Lower lobe of right lung (tissue), 2 donors: ENCODE data around the gene CELF2. TPM values are rescaled to one million over a fixed set of nuclear protein-coding genes. Genes with fewer than 3 reads are reported as not detected.
A peak's percentile ranks its signal among the peaks of the same experiment; 100 is the strongest.

Source experiments
- ATAC-seq, 2 donors: fragments of 200-7000 bp; cut with Tn5 transposase; one replicate each; pipeline ENCODE4 v1.9.1; 2020 to 2022; ENCODE audit warnings: mild to moderate bottlenecking in 2 of 2, moderate library complexity in 2 of 2
- DNase-seq: peaks from one replicate; pipeline ENCODE4 v3.0.0-alpha.2; 2020
- H3K27ac ChIP-seq: fragments of 200-600 bp; one replicate; pipeline ENCODE4 v1.8.0; 2022
- H3K27me3 ChIP-seq: fragments of 200-600 bp; one replicate; pipeline ENCODE4 v1.8.0; 2022; ENCODE audit warnings: low read depth
- H3K36me3 ChIP-seq: fragments of 200-600 bp; one replicate; pipeline ENCODE4 v1.8.0; 2022; ENCODE audit warnings: mild to moderate bottlenecking
- H3K4me1 ChIP-seq: fragments of 200-600 bp; one replicate; pipeline ENCODE4 v1.8.0; 2022
- H3K4me3 ChIP-seq: fragments of 200-600 bp; one replicate; pipeline ENCODE4 v1.8.0; 2022; ENCODE audit warnings: mild to moderate bottlenecking
- H3K9me3 ChIP-seq: fragments of 200-600 bp; one replicate; pipeline ENCODE4 v1.8.0; 2022
- intact Hi-C: fragments of 100-400 bp; cut with DNase I; formaldehyde crosslinking; loops from one replicate; pipeline ENCODE4 v1.11.0; 2022
- total RNA-seq: library from RNA; stranded (reverse); fragmentation: NEBNext Ultra II Directional; extraction: Animal tissue kit (Norgen Biotek cat#: 25700); gene quantifications from one replicate; pipeline ENCODE4 v1.2.1, GENCODE V29; 2021
- TF ChIP-seq, protein P1 (sequence below): fragments of 200-600 bp; IDR thresholded peaks from one replicate; pipeline ENCODE4 v1.8.0; 2022; ENCODE audit warnings: antibody characterized with exemption, mild to moderate bottlenecking
- donor health status: DM: no; HTN: yes; CAD: no; lungs with severe emphysema.

CELF2 gene
- total RNA-seq, 1 donor from 2014 or later = 106 TPM

DNA sequence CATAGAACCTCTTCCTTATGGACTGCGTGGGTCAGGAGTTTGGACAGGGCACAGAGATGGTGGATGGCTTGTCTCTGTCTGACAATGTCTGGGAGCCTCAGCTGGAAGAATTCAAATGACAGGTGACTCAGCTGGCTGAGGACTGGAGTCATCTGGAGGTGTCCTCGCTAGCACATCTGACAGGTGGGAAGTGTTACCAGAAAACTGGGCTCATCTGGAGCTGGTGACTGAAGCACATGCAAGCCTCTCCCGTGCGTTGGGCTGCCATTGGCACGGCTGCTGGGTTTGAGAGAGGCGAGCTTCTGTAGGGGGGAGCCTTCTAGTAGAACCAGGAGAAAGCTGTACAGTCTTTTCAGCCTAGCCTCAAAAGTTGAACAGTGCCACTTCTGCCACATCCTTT is 71.0 kb downstream of the CELF2 start:
- Histone ChIP-seq H3K4me3 (no peak overlapping the region), H3K27me3 (no peaks in the 10 kb centered on the region), H3K4me1 (peaks cover 9% of the 10 kb centered on the region), H3K27ac (no peak overlapping the region), H3K36me3 (no peaks in the 10 kb centered on the region), H3K9me3 (no peaks in the 10 kb centered on the region)
- DNase-seq (no peak), ATAC-seq (no peak)
- intact Hi-C loops = no loop called here
- TF ChIP-seq, protein P1, sequence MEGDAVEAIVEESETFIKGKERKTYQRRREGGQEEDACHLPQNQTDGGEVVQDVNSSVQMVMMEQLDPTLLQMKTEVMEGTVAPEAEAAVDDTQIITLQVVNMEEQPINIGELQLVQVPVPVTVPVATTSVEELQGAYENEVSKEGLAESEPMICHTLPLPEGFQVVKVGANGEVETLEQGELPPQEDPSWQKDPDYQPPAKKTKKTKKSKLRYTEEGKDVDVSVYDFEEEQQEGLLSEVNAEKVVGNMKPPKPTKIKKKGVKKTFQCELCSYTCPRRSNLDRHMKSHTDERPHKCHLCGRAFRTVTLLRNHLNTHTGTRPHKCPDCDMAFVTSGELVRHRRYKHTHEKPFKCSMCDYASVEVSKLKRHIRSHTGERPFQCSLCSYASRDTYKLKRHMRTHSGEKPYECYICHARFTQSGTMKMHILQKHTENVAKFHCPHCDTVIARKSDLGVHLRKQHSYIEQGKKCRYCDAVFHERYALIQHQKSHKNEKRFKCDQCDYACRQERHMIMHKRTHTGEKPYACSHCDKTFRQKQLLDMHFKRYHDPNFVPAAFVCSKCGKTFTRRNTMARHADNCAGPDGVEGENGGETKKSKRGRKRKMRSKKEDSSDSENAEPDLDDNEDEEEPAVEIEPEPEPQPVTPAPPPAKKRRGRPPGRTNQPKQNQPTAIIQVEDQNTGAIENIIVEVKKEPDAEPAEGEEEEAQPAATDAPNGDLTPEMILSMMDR = no peak

DNA sequence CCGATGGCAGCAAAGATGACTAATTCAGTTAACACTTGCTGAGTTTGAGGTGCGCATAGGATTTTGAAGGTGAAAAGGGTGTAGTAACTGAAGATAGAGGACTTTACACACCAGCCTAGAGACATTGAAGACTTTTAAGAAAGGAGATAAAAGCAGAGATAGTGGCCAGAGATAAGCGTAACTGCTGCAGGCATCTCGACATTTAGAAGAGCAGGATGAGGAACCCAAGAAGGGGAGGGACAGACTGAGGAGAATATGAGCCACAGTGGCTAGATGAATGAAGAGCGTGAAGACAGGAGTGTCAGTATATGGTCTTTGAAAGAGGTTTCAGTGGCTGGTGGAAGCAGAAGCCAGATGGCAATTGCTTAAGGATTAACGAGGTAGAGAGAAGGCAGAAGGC is 71.6 kb downstream of the CELF2 start:
- TF ChIP-seq, protein P1 = no peak
- intact Hi-C loops = no loop called here

DNA sequence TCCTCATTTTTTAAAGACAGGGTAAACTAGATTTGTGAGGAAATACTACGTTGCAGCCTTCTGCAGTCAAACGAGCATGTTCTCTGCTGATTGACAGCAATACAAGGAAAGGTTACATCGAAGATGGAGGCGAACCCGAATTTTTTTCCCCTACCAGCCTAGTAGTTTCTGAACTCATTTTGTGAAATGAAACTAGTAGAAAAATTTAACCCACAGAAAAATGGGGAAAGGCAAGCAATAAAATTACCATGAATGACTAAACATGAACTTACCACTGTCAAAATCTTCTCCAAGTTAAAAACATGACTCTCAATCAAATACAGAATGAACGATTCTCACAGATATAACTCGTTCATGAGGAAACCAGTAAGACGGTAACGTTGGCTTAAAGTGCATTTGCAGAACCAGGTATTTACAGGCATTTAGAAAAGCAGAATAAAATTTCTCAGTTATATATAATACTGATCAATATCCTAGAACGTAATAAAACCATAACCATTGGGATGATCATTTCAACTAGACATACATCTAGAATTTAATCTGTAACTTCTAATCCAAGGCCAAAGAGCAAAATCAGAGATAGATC is 73.9 kb downstream of the CELF2 start:
- Histone ChIP-seq H3K4me3 (no peak overlapping the region), H3K36me3 (no peaks in the 10 kb centered on the region), H3K27ac (no peak overlapping the region), H3K9me3 (no peaks in the 10 kb centered on the region), H3K27me3 (no peaks in the 10 kb centered on the region), H3K4me1 (peaks cover 10% of the 10 kb centered on the region)
- no peak for DNase-seq
- intact Hi-C loops = no loop called here
- TF ChIP-seq, protein P1 = no peak
- no peak for ATAC-seq

More for the DNA sequence above, 71.6 kb downstream of the CELF2 start:
- no peaks in the 10 kb centered on the region for H3K36me3 ChIP-seq
- ATAC-seq (no peak), DNase-seq (no peak)
- no peak overlapping the region for H3K27ac ChIP-seq
- no peaks in the 10 kb centered on the region for H3K27me3 ChIP-seq
- no peak overlapping the region for H3K4me3 ChIP-seq
- peaks cover 9% of the 10 kb centered on the region for H3K4me1 ChIP-seq
- no peaks in the 10 kb centered on the region for H3K9me3 ChIP-seq

DNA sequence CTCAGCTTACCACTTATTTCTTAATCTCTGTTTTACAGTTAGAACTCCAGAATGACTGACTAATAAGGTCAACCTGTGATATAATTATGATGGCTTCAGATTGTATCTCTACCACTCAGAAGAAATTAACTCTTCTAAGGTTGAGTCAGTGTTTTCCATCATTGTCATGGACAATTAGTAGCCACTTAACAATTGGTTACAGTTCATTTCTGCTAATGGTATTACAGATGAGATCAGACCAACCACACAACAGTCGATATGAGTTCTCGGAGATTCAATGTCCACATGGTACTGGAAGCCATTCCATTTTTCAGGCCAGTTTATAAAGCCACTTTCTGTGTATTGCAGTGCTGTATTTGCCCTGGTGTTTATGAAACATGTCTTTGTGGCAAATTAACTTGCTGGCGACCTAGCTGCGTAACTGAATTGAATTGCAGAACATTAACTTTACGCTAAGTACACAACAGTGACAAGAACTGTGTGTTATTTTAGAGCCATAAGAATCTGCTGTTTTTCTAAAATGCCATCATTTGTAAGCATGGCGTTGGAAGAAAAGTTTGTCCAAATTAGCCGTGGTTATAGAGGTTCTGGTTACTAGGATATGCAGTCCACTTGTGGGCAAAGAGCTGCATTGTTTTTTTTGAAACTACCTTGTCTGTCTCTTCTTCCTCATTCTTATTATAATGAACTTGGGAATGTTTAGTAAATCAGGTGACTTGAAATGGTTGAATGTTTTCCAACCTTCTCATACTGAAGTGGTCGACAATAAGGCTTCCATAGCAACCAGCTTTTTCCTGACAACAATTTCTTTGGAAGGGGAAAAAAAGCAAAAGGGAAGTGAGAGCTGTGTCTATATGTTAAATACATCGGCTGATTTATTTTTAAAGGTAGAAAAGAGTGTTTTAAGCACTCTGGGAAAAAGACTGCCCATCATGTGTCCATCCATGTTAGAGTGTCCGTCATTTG is 76.4 kb downstream of the CELF2 start:
- H3K4me1 ChIP-seq = peaks cover 10% of the 10 kb centered on the region
- no peak overlapping the region for H3K27ac ChIP-seq
- H3K27me3 ChIP-seq = no peaks in the 10 kb centered on the region
- no peaks in the 10 kb centered on the region for H3K36me3 ChIP-seq
- DNase-seq (no peak), ATAC-seq (peak in 1 of 2 donors; percentile 26)
- H3K4me3 ChIP-seq = no peak overlapping the region
- H3K9me3 ChIP-seq = no peaks in the 10 kb centered on the region
- TF ChIP-seq, protein P1 = no peak
- intact Hi-C loops = no loop called here

DNA sequence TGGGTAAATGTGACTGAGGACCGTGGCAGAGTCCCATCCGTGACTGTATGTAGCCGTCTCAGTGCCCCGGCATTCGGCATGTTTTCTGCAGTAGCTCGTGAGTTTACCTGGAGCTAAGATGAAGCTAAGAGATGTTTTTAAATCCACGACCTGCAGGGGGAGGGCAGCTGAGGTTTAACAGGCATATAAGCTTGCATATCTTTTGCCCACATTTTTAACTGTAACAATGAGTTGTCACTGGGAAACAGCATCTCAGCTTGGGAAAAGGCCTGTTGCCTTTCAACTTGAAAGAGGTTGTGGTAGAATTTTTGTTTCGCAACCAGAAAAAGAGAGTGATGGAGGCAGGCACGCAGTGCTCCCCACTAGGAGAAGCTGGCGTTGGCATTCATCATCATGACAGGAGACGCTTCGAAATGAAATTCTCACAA is 77.7 kb downstream of the CELF2 start:
- H3K27me3 ChIP-seq = no peaks in the 10 kb centered on the region
- TF ChIP-seq, protein P1 = no peak
- ATAC-seq (no peak), DNase-seq (no peak)
- intact Hi-C loops = no loop called here
- no peak overlapping the region for H3K27ac ChIP-seq
- no peaks in the 10 kb centered on the region for H3K9me3 ChIP-seq
- H3K4me3 ChIP-seq = no peak overlapping the region
- H3K36me3 ChIP-seq = no peaks in the 10 kb centered on the region
- H3K4me1 ChIP-seq = peaks cover 10% of the 10 kb centered on the region
